ENCODE results near the gene BLOC1S3. TPM values are rescaled to one million over a fixed set of nuclear protein-coding genes. Genes with fewer than 3 reads are reported as not detected.

BLOC1S3 gene
- total and polyA plus RNA-seq, 11 donors, result 2.0 to 8.1 (median 4.8) TPM

DNA sequence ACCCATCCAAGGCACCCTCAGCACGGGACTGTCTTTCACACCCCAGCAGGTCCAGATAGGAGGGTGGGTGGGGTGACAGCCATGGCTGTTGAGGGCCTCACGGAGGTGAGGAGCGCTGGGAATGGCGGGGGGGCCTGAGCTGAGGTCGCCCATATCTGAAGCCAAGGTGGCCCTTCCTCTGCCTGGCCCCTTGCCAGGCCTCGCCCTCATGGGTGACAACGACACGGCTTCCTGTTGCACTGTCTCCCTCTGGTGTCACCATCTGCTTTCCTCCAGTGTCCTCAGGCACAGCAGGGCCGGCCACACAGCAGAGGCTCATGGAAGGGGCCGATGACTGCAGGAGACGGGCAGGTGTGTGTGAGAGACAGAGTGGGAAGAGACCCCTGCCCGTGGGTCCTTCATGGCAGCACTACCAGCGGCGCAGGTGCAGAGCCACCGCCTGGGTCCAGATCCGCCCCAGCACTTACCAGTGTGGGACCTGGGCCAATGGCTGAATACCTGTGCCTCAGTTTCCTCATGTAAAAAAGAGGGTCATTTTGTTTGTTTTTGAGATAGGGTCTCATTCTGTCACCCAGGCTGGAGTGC is 9.7 kb upstream of the BLOC1S3 start:
- ATAC-seq (no peak), DNase-seq (no peak)
- Histone ChIP-seq H3K27me3 (no peaks in the 10 kb centered on the region), H3K9me3 (no peaks in the 10 kb centered on the region), H3K4me1 (peaks cover 0 to 54% (median 33%) of the 10 kb centered on the region in 12 donors), H3K27ac (no peak overlapping the region), H3K4me3 (no peak overlapping the region), H3K36me3 (no peaks in the 10 kb centered on the region)
- intact Hi-C loops (cut with DNase I), result loop anchor here in 1 of 10 donors (10.0 kb wide), 1 partner anchor 166 kb away; no protein-coding TSS in a partner anchor
- WGBS, 4 donors, result 82 to 90% (median 82%) methylated on average over 9 to 16 of the region's 16 CpGs
- TF ChIP-seq, protein P1, sequence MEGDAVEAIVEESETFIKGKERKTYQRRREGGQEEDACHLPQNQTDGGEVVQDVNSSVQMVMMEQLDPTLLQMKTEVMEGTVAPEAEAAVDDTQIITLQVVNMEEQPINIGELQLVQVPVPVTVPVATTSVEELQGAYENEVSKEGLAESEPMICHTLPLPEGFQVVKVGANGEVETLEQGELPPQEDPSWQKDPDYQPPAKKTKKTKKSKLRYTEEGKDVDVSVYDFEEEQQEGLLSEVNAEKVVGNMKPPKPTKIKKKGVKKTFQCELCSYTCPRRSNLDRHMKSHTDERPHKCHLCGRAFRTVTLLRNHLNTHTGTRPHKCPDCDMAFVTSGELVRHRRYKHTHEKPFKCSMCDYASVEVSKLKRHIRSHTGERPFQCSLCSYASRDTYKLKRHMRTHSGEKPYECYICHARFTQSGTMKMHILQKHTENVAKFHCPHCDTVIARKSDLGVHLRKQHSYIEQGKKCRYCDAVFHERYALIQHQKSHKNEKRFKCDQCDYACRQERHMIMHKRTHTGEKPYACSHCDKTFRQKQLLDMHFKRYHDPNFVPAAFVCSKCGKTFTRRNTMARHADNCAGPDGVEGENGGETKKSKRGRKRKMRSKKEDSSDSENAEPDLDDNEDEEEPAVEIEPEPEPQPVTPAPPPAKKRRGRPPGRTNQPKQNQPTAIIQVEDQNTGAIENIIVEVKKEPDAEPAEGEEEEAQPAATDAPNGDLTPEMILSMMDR (IDR thresholded peaks at IDR 0.05), result no peak
- no peak for TF ChIP-seq POLR2A (IDR thresholded peaks at IDR 0.05)

DNA sequence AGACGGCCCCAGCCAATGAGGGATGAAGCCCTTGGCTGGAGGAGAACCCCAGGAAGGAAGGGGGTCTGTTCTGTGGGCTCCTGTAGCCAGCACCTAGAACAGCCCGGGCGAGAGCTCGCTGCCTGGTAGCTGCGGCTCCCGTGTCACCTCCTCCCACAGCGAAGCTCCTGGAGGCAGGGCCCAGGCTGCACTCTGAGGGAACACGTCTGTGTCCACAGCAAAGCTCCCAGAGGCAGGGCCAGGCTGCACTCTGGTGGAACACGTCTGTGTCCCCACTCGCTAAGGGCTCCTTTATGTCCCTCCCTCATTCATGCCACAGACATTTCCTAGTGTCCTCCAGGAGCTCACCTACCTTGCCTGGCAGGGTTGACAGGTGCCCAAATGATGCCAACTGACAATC is 9.0 kb upstream of the BLOC1S3 start:
- TF ChIP-seq, protein P1 (IDR thresholded peaks at IDR 0.05), result no peak
- TF ChIP-seq POLR2A (IDR thresholded peaks at IDR 0.05), result no peak
- ATAC-seq, result no peak
- intact Hi-C loops (cut with DNase I), result loop anchor here in 2 of 10 donors (10.0 kb wide), 2 partner anchors 75 to 165 kb away; partner anchors contain the start of gene PPP1R37 (in 1 of the 2)
- no peaks in the 10 kb centered on the region for H3K36me3 ChIP-seq
- no peaks in the 10 kb centered on the region for H3K9me3 ChIP-seq
- no peaks in the 10 kb centered on the region for H3K27me3 ChIP-seq
- H3K4me3 ChIP-seq, result no peak overlapping the region
- DNase-seq, result no peak
- H3K4me1 ChIP-seq, result peaks cover 0 to 48% (median 26%) of the 10 kb centered on the region in 12 donors
- H3K27ac ChIP-seq, result no peak overlapping the region
- 94 to 96% (median 95%) methylated on average over 9 to 10 of the region's 10 CpGs for WGBS, 4 donors

DNA sequence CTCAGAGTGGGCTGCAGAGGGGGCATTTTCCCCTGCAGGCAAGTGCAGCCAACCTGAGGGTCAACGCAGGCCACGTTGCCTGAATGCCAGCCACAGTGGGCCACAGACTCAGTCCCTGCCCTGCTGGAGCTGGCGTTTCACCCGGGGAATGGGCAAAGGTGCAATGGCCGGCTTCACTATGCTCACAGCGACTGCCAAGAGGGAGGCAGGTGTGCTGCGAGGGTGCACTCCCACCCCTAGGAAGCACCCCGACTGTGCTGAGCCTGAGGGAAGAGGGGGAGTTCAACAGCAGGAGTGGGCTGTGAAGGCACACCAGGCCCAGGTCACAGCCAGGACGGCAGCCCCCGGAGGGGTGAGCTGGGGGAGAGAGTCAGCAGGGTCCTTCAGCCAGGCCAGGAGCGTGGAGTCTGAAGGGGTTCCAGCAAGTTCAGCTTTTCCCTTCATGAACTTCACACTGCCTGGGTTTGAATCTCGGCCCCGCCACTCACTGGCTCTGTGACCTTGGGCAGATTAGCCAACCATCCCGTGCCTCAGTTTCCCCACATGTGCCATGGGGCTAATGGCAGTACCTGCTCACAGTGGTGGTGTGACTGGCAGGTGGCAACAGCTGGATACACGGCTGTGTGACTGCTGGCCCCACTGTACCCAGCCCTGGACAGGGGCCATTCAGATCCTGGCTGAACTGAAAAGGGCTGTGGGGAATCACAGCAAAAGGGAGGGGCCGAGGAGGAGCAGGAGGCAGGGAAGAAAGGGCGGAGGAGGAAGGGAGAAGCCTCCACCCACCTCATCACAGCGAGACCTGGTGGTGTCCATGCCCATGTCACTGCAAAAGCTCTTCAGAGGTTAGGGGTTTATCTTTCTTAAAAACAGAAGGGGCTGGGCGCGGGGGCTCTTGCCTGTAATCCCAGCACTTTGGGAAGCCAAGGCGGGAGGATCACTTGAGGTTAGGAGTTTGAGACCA is 8.2 kb upstream of the BLOC1S3 start:
- 79 to 87% (median 83%) methylated on average over 16 to 21 of the region's 21 CpGs for WGBS, 4 donors

More for the DNA sequence above, 8.2 kb upstream of the BLOC1S3 start:
- Histone ChIP-seq H3K4me1 (peaks cover 0 to 42% (median 21%) of the 10 kb centered on the region in 12 donors), H3K36me3 (no peaks in the 10 kb centered on the region), H3K4me3 (no peak overlapping the region), H3K27me3 (no peaks in the 10 kb centered on the region), H3K9me3 (no peaks in the 10 kb centered on the region), H3K27ac (peak overlapping the region in 10 of 12 donors; percentile 16 to 83 (median 48))
- DNase-seq, result no peak
- intact Hi-C loops (cut with DNase I), result loop anchor here in 1 of 10 donors (10.0 kb wide), 1 partner anchor 76 kb away; the partner anchor contains the start of gene PPP1R37
- no peak for ATAC-seq
- no peak for TF ChIP-seq POLR2A (IDR thresholded peaks at IDR 0.05)
- TF ChIP-seq, protein P1 (IDR thresholded peaks at IDR 0.05), result no peak
